K562 (cell line): ENCODE results near the gene PHF21A. TPM values are rescaled to one million over a fixed set of nuclear protein-coding genes. Genes with fewer than 3 reads are reported as not detected.
A peak's percentile ranks its signal among the peaks of the same experiment; 100 is the strongest.

Experiments
- ARID1B ChIP-seq: fragments of 450-650 bp; IDR thresholded peaks from 2 replicates; pipeline ENCODE4 v1.6.1; 2016; ENCODE audit warnings: antibody characterized with exemption, mild to moderate bottlenecking, inconsistent platforms
- BCOR ChIP-seq: fragments of 450-650 bp; IDR thresholded peaks from 2 replicates; pipeline ENCODE4 v1.6.1; 2016
- ESRRA ChIP-seq: fragments of 450-650 bp; IDR thresholded peaks from 2 replicates; pipeline ENCODE4 v1.6.1; 2014; ENCODE audit warnings: low read depth, mild to moderate bottlenecking, moderate library complexity, borderline replicate concordance
- GABPA ChIP-seq: fragments of 200-800 bp; sonication (Bioruptor generic); conservative IDR thresholded peaks from 2 replicates; pipeline ENCODE4 v1.6.1; 2016; ENCODE audit warnings: low read depth, missing genetic modification characterization, missing compliant biosample characterization
- PTBP1 ChIP-seq: fragments of 200-400 bp; formaldehyde crosslinking; IDR thresholded peaks from 2 replicates; pipeline ENCODE4 v1.6.1; 2017; ENCODE audit warnings: low read depth, low read length
- RBM39 ChIP-seq: fragments of 200-400 bp; formaldehyde crosslinking; optimal IDR thresholded peaks from 2 replicates; pipeline ENCODE3; 2018; ENCODE audit warnings: low read depth, low read length
- REST ChIP-seq, 2 experiments: fragments of 450-650 bp; formaldehyde crosslinking in 1 of 2; IDR thresholded peaks; 2 replicates each; pipeline versions ENCODE4 v1.4.0 to v1.6.1; 2014 to 2020; ENCODE audit warnings: mild to moderate bottlenecking in 2 of 2, borderline replicate concordance in 1 of 2, low read depth in 1 of 2
- SMARCB1 ChIP-seq: IDR thresholded peaks from 2 replicates; pipeline ENCODE4 v1.6.1; 2011; ENCODE audit warnings: improper control_type of control experiment, low read depth; ENCODE audit not compliant: insufficient read length
- TCF15 ChIP-seq: fragments of 250-450 bp; sonication (Bioruptor Pico); IDR thresholded peaks from 2 replicates; pipeline ENCODE4 v1.8.0; 2022; ENCODE audit warnings: moderate library complexity, mild to moderate bottlenecking, inconsistent platforms
- VEZF1 ChIP-seq: fragments of 200-800 bp; sonication (Bioruptor generic); IDR thresholded peaks from 2 replicates; pipeline ENCODE4 v1.6.1; 2017; ENCODE audit warnings: missing genetic modification characterization, missing compliant biosample characterization
- ZNF121 ChIP-seq: sonication (generic); formaldehyde crosslinking; conservative IDR thresholded peaks from 2 replicates; pipeline ENCODE4 v1.8.0; 2022; ENCODE audit warnings: missing genetic modification reagents
- polyA plus RNA-seq, 8 experiments: library from polyadenylated mRNA; depleted of rRNA in 4 of 8; stranded (reverse) in 5 of 8; unstranded in 3 of 8; fragments of >200 nt; fragmentation: Nextera tagmentation in 2 of 8; fragmentation: Illumina TruSeq in 1 of 8; extraction: Ambion mirVana in 2 of 8; extraction: Trizol in 1 of 8; gene quantifications; 2 replicates each; pipeline versions ENCODE4 v1.2.1 to v1.2.3, GENCODE V29; 2011 to 2014; ENCODE audit warnings: inconsistent platforms in 1 of 8, missing spikeins in 1 of 8
- total RNA-seq, 7 experiments: library from RNA; depleted of rRNA in 6 of 7; stranded (reverse); fragments of >200 nt in 6 of 7; fragmentation: Illumina TruSeq in 2 of 7; extraction: Trizol in 2 of 7; gene quantifications; 2 replicates each; pipeline versions ENCODE4 v1.2.1 to v1.2.3, GENCODE V29; 2011 to 2021; ENCODE audit warnings: low replicate concordance in 1 of 7

The PHF21A gene
- total and polyA plus RNA-seq, 9 of the 15 experiments (the other 6 are each of a cell fraction or from before 2014, with no cell fraction given) = 1.5 to 32.4 (median 10.7) TPM

GRCh38 chr11:46121724-46122477 is 647 bp upstream of the PHF21A start (continued):
- TF ChIP-seq REST (IDR thresholded peaks at IDR 0.05; ENCODE audit: borderline replicate concordance) = no peak
- TF ChIP-seq REST (CRISPR knock-in tag; IDR thresholded peaks at IDR 0.05; ENCODE audit: low read depth) = peak; percentile 66
- peak; percentile 13; the same call in 1 of the 2 replicates for TF ChIP-seq ESRRA
- no peak for TF ChIP-seq BCOR
- no peak for TF ChIP-seq RBM39
- no peak for TF ChIP-seq SMARCB1
- peak; percentile 40; the same call in 1 of the 2 replicates for TF ChIP-seq GABPA (tag)
- TF ChIP-seq VEZF1 (CRISPR knock-in tag) = peak; percentile 71
- no peak for TF ChIP-seq TCF15 (CRISPR knock-in tag)
- TF ChIP-seq ZNF121 (CRISPR knock-in tag) = no peak
- no peak for TF ChIP-seq ARID1B
- TF ChIP-seq PTBP1 = no peak
